ENCODE measurements around the gene EGLN1.

EGLN1 gene

DNA sequence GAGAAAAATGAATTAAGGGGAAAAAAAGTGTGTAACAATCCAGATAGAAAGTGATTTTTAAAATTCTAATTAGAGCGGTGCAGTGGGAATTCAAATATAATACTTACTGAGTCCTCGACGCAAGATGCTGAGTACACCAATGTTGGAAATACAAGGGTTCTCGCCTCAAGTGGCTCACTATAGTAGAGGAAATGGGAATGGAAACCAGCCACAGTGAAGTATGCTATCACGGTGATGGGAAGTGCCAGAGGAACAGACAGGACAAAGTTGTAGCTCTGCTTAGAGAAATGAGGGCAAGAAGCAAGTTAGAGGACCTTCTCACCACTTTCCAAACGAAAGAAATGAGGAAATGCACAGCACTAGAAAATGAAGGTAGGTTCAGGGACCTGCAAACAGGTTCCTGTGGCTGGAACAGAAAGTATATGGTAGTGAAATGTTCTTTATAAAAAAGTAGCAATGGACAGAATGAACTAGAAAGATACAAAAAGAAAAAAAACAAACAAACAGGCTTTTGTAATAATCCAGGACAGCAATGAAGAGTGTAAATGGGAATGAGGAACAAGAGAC, 13.5 kb downstream of the EGLN1 start:
- TF ChIP-seq CEBPB (IDR thresholded peaks at IDR 0.05) (no peak), TCF12 (IDR thresholded peaks at IDR 0.05; ENCODE audit: low read depth) (no peak), NFIC (IDR thresholded peaks at IDR 0.05) (no peak), USF1 (IDR thresholded peaks at IDR 0.05) (no peak), ZBTB7A (IDR thresholded peaks at IDR 0.05; ENCODE audit: low read depth) (no peak), EP300 (IDR thresholded peaks at IDR 0.05; ENCODE audit: borderline replicate concordance) (no peak), TEAD4 (IDR thresholded peaks at IDR 0.05) (no peak)

DNA sequence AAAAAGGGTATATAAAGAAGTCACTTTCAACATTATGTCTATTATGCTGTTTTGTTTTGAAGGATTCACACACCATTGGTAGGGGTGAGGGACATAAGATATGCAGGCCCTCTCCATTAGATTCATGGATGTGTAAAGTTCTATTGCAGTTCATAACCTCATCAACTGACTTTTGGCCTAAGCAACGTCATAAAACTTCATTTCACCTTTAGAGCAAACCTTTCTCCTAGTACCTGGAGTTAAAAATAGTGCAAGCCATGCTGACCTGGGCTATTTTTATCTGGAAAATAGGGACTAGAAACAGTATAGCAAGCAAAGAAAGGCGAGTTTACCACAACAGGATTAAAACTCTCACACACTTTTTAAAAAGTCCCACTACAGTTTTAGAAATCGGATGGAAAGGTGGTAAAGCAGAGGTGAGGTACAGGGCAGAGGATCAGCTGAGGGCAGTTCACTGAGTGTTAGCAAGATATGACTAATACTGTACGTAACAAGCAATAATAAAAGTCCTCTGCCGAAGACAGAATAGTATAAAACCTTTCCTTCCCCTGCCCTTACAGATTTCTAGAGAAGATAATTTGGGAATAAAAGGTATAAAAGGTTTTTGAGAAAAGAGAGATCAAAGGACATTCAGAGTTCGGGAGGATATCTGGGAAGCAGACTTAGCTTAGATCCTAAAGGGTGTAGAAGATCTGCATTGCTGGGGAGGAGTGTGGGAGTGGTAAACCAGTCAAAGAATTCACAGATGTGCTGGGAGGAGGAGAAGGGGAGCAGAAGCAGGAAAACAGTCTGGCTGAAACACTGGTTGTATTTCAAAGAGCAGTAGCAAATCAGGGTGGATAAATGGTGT, 14.3 kb downstream of the EGLN1 start:
- TF ChIP-seq TCF12 (IDR thresholded peaks at IDR 0.05; ENCODE audit: low read depth) (no peak), EP300 (IDR thresholded peaks at IDR 0.05; ENCODE audit: borderline replicate concordance) (no peak), TEAD4 (IDR thresholded peaks at IDR 0.05) (no peak), ZBTB7A (IDR thresholded peaks at IDR 0.05; ENCODE audit: low read depth) (no peak), CREB1 (IDR thresholded peaks at IDR 0.05; ENCODE audit: low read depth) (no peak), EGR1 (IDR thresholded peaks at IDR 0.05) (no peak), FOXM1 (IDR thresholded peaks at IDR 0.05; ENCODE audit: borderline replicate concordance, low read depth) (no peak)

- TF ChIP-seq TEAD4 (IDR thresholded peaks at IDR 0.05), result no peak
- TF ChIP-seq RAD21 (IDR thresholded peaks at IDR 0.05; ENCODE audit: low read depth), result no peak
- TF ChIP-seq EGR1 (IDR thresholded peaks at IDR 0.05), result no peak
- TF ChIP-seq EP300 (IDR thresholded peaks at IDR 0.05; ENCODE audit: borderline replicate concordance), result no peak
- TF ChIP-seq, protein P1, sequence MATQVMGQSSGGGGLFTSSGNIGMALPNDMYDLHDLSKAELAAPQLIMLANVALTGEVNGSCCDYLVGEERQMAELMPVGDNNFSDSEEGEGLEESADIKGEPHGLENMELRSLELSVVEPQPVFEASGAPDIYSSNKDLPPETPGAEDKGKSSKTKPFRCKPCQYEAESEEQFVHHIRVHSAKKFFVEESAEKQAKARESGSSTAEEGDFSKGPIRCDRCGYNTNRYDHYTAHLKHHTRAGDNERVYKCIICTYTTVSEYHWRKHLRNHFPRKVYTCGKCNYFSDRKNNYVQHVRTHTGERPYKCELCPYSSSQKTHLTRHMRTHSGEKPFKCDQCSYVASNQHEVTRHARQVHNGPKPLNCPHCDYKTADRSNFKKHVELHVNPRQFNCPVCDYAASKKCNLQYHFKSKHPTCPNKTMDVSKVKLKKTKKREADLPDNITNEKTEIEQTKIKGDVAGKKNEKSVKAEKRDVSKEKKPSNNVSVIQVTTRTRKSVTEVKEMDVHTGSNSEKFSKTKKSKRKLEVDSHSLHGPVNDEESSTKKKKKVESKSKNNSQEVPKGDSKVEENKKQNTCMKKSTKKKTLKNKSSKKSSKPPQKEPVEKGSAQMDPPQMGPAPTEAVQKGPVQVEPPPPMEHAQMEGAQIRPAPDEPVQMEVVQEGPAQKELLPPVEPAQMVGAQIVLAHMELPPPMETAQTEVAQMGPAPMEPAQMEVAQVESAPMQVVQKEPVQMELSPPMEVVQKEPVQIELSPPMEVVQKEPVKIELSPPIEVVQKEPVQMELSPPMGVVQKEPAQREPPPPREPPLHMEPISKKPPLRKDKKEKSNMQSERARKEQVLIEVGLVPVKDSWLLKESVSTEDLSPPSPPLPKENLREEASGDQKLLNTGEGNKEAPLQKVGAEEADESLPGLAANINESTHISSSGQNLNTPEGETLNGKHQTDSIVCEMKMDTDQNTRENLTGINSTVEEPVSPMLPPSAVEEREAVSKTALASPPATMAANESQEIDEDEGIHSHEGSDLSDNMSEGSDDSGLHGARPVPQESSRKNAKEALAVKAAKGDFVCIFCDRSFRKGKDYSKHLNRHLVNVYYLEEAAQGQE (IDR thresholded peaks at IDR 0.05; ENCODE audit: low read depth), result no peak
- no peak for TF ChIP-seq TAF1 (IDR thresholded peaks at IDR 0.05; ENCODE audit: low read depth)
- TF ChIP-seq, protein P2, sequence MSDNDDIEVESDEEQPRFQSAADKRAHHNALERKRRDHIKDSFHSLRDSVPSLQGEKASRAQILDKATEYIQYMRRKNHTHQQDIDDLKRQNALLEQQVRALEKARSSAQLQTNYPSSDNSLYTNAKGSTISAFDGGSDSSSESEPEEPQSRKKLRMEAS (IDR thresholded peaks at IDR 0.05), result no peak
- no peak for TF ChIP-seq FOXM1 (IDR thresholded peaks at IDR 0.05; ENCODE audit: borderline replicate concordance, low read depth)
- no peak for TF ChIP-seq CREB1 (IDR thresholded peaks at IDR 0.05; ENCODE audit: low read depth)
- no peak for TF ChIP-seq USF1 (IDR thresholded peaks at IDR 0.05)
- no peak for TF ChIP-seq TCF12 (IDR thresholded peaks at IDR 0.05; ENCODE audit: low read depth)
These were observed 15.0 kb downstream of the EGLN1 start for GRCh38 chr1:231407049-231407448.

GRCh38 chr1:231404318-231404717, 17.8 kb downstream of the EGLN1 start:
- no peak for TF ChIP-seq ZBTB7A (IDR thresholded peaks at IDR 0.05; ENCODE audit: low read depth)
- no peak for TF ChIP-seq TEAD4 (IDR thresholded peaks at IDR 0.05)
- no peak for TF ChIP-seq TAF1 (IDR thresholded peaks at IDR 0.05; ENCODE audit: low read depth)
- no peak for TF ChIP-seq EP300 (IDR thresholded peaks at IDR 0.05; ENCODE audit: borderline replicate concordance)
- no peak for TF ChIP-seq NFIC (IDR thresholded peaks at IDR 0.05)
- no peak for TF ChIP-seq USF1 (IDR thresholded peaks at IDR 0.05)

- no peak for TF ChIP-seq TAF1 (IDR thresholded peaks at IDR 0.05; ENCODE audit: low read depth)
- TF ChIP-seq, protein P2 (IDR thresholded peaks at IDR 0.05), result no peak
These were observed 20.6 kb downstream of the EGLN1 start for GRCh38 chr1:231401478-231401877.

GRCh38 chr1:231397886-231398671, 24.0 kb downstream of the EGLN1 start:
- TF ChIP-seq TAF1 (IDR thresholded peaks at IDR 0.05; ENCODE audit: low read depth), result no peak
- TF ChIP-seq YY1 (IDR thresholded peaks at IDR 0.05; ENCODE audit: low read depth), result no peak
- no peak for TF ChIP-seq EP300 (IDR thresholded peaks at IDR 0.05; ENCODE audit: borderline replicate concordance)
- no peak for TF ChIP-seq ZBTB7A (IDR thresholded peaks at IDR 0.05; ENCODE audit: low read depth)
- TF ChIP-seq, protein P2 (IDR thresholded peaks at IDR 0.05), result no peak
- TF ChIP-seq TEAD4 (IDR thresholded peaks at IDR 0.05), result no peak
- TF ChIP-seq RAD21 (IDR thresholded peaks at IDR 0.05; ENCODE audit: low read depth), result no peak
- no peak for TF ChIP-seq CEBPB (IDR thresholded peaks at IDR 0.05)
- TF ChIP-seq EGR1 (IDR thresholded peaks at IDR 0.05), result no peak
- TF ChIP-seq, protein P1 (IDR thresholded peaks at IDR 0.05; ENCODE audit: low read depth), result no peak
